Motor neuron (in vitro differentiated cells): ENCODE measurements around the gene ST6GAL2. TPM values are rescaled to one million over a fixed set of nuclear protein-coding genes. Genes with fewer than 3 reads are reported as not detected.
A peak's percentile ranks its signal among the peaks of the same experiment; 100 is the strongest.

Source experiments
- ATAC-seq, 8 experiments: fragments of 200-7000 bp; cut with Tn5 transposase; replicated peaks in 6 of 8; 2 replicates each; pipeline ENCODE4 v1.8.0; 2021; ENCODE audit warnings: mild to moderate bottlenecking in 8 of 8, moderate library complexity in 8 of 8
- H3K27ac ChIP-seq, 2 donors: fragments of 250-450 bp; sonication (Bioruptor Pico); 2 replicates each; pipeline ENCODE4 v1.9.0; 2021; ENCODE audit warnings: antibody characterized with exemption in 2 of 2, mild to moderate bottlenecking in 2 of 2, moderate library complexity in 1 of 2
- H3K4me1 ChIP-seq, 2 donors: fragments of 250-450 bp; sonication (Bioruptor Pico); replicated peaks in 1 of 2; 2 replicates each; pipeline ENCODE4 v1.6.1; 2021; ENCODE audit warnings: antibody characterized with exemption in 2 of 2, mild to moderate bottlenecking in 2 of 2, moderate library complexity in 1 of 2
- H3K4me3 ChIP-seq, 5 donors: fragments of 250-450 bp; sonication (Bioruptor Pico); 2 replicates each; pipeline ENCODE4 v1.9.0; 2021; ENCODE audit warnings: antibody characterized with exemption in 5 of 5, mild to moderate bottlenecking in 5 of 5, moderate library complexity in 4 of 5
- WGBS, 10 experiments: fragments of 450-650 bp; shearing (Covaris generic); methylation state at CpG; one replicate each; pipeline ENCODE4 v1.0.0; 2022; 5-methylcytosine and 5-hydroxymethylcytosine counted together
- in situ Hi-C, 9 experiments: fragments of 400-800 bp; cut with MboI; loops; one replicate each; pipeline ENCODE4 v1.15.0; 2021; ENCODE audit warnings: low sequenced_read_pairs in 9 of 9, low pct_unique_long_range_greater_than_20kb in 2 of 9; ENCODE audit not compliant: unreplicated experiment in 9 of 9
- total RNA-seq, 8 experiments: library from RNA; unstranded; fragments of 300-600 nt; gene quantifications; 2 replicates each; pipeline versions ENCODE4 v1.2.3 to v1.2.4, GENCODE V29; 2022

ST6GAL2 gene
- total RNA-seq, 8 experiments from 2014 or later, result 0.10 to 11.6 (median 8.9) TPM

DNA sequence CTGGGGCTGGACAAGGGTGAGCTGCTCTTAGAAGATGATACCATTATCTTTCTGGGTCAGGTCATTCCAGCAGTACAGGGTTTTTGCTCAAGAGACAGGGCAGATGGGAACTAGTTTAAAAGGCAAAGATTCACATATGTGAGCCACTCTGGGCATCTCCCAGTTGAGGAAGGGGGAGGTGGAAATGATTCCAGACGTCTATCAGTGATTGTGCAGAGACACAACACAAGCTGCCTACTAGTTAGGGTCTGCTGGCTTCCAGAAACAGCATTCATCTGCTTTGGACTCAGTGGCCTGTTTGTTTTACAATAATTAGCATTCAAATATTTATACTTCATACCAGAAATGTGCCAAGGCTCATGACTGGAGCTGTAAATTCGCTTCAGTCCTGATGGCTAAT lies 32.3 kb downstream of the ST6GAL2 start:
- in situ Hi-C loops, result no loop called here
- peaks cover 24 to 28% of the 10 kb centered on the region in 2 donors for H3K4me1 ChIP-seq
- ATAC-seq, result no peak
- no peak overlapping the region for H3K27ac ChIP-seq
- WGBS, 10 experiments, result 29 to 100% (median 75%) methylated on average over 1 to 2 of the region's 2 CpGs; no CpG with 5 or more reads in 4 of the 10 experiments
- H3K4me3 ChIP-seq, result no peak overlapping the region

DNA sequence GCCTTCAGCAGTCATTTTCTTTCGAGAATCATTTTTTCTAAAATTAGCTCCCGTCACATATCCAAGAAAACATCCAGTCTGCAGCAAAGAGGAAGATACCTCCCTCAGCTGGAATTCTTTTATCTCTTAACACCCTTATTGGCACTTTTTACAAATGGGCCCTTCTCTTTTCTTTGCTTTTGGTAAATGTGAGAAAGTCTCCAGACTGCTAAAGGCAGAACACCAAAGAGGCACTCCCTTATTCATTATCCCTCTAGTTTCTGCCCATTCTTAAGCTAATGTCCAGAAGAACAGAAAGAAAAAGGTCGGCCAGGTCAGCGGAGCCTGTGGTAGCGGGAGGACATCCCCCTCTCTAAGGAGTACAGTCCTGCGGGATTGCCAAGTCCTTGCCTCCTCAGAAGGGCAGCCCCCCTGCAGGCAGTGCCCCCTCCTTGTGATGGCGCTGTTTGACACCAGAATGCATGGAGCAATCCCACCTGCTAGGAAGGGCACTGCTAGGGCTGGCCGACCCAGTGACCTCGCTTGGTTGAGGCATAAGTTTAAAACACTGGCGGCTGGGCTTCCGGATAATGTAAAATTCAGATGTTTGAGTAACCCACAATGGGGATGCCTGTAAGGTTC lies 34.0 kb downstream of the ST6GAL2 start:
- H3K4me1 ChIP-seq, result peaks cover 24 to 28% of the 10 kb centered on the region in 2 donors
- in situ Hi-C loops, result no loop called here
- H3K4me3 ChIP-seq, result no peak overlapping the region
- peak in 4 of 8 experiments; percentile 37 to 62 (median 56) for ATAC-seq
- WGBS, 10 experiments, result 7 to 76% (median 27%) methylated on average over 2 to 7 of the region's 11 CpGs; no CpG with 5 or more reads in 1 of the 10 experiments
- no peak overlapping the region for H3K27ac ChIP-seq

DNA sequence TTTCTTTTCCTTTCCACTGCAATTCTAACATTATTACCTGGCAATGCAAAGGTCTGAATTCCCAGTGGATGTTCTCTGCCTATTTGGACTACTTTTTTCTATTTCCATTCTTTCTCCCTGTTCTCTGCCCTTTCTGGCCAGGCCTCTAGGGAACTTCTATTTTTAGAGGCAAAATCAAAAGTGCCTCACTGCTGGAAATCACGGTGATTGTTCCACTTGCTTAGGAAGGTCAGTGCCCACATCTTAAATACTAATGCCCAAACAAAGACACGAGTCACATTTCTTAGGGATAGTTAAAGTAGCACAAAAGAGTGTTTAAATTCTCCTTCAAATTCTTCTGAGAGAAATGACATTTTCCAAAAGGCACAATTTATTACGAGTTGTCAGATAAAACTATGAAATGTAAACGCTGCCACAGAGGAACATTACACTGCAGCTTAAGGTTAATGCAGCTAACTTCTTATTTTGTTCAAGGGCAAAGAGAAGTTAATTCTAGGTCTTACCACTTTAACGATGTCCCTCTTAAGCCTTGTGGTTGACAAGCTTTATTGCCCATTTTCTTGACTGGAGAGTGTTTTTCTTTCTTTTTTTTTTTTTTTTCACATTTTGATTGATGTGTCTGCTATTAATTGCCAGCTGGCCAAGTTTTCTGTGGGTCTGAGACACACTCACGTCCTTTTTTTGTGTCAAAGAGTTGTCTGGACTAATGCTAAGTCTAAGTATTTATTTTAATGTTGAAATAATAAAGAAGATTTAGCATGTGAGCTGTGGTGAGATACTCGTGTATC lies 34.7 kb downstream of the ST6GAL2 start:
- in situ Hi-C loops, result no loop called here
- ATAC-seq, result peak in 2 of 8 experiments; percentile 15 to 39
- no peak overlapping the region for H3K4me3 ChIP-seq

DNA sequence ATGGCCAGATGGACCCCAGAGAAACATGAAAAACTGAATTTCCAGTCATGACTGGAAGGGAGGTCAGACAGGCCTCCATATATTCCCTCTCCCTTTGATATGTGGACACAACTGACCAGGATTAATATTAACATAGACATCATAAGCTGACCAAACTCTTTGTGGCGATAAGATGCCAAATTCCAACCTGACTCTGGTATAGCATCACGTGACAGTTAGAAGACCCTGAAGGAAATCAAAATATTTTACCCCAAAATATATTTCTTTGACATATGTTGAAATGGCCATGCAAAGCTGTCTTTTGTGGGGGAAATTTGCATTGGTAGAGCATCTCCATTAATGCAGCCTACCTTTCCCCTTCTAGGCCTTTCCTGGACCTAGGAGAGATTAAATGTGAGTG lies 36.7 kb downstream of the ST6GAL2 start:
- in situ Hi-C loops, result no loop called here
- ATAC-seq, result no peak
- WGBS, 10 experiments, result 15 to 100% (median 40%) methylated on average over 1 to 2 of the region's 2 CpGs; no CpG with 5 or more reads in 5 of the 10 experiments
- Histone ChIP-seq H3K4me3 (no peak overlapping the region), H3K27ac (no peak overlapping the region), H3K4me1 (peaks cover 19 to 23% of the 10 kb centered on the region in 2 donors)

More for the DNA sequence above, 34.7 kb downstream of the ST6GAL2 start:
- 3 to 54% (median 19%) methylated on average over 3 to 7 of the region's 7 CpGs for WGBS, 10 experiments
- peaks cover 24 to 28% of the 10 kb centered on the region in 2 donors for H3K4me1 ChIP-seq
- no peak overlapping the region for H3K27ac ChIP-seq

DNA sequence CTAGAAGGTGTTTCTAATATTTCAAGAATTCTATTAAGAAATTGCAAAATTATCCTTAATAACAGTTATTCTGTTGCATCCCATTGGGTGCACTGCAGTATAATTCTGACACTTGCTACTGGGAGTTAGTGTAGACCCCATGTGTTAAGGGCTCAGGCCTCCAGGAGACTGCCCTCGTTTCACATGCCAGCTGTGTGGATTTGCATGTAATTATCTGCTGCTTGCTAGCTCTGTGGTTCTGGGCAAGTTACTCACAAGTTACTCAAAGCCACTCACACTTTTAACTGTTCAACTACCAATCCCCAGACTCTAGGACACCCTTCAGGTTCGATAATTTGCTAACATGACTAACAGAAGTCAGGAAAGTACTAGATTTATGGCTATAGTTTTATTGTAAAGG lies 38.6 kb downstream of the ST6GAL2 start:
- in situ Hi-C loops, result no loop called here
- Histone ChIP-seq H3K4me1 (peaks cover 19 to 21% of the 10 kb centered on the region in 2 donors), H3K27ac (no peak overlapping the region), H3K4me3 (no peak overlapping the region)
- no peak for ATAC-seq
- 0 to 78% (median 42%) methylated on average over 1 to 2 of the region's 2 CpGs; no CpG with 5 or more reads in 4 of the 10 experiments for WGBS, 10 experiments

DNA sequence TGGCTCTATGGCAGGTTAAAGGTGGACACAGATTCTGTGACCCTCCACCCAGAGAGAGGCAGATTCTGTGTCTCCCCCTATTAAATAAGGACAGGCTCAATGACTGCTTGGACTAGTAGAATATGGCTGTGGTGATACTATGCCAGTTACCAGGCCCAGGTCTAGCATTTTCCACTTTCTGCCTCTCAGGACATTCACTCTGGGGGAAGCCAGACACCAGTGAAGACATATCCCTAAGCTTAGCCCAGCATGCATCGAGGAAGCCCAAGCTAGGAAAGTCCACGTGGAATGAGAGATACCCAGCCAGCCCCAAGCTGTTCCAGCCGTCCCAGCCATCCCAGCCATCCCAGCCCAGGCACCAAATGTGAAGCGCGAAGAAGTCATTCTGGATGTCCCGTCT lies 40.3 kb downstream of the ST6GAL2 start:
- no peak for ATAC-seq
- in situ Hi-C loops, result no loop called here
- Histone ChIP-seq H3K27ac (no peak overlapping the region), H3K4me3 (no peak overlapping the region), H3K4me1 (peaks cover 12 to 22% of the 10 kb centered on the region in 2 donors)
- 40 to 94% (median 86%) methylated on average over 1 to 4 of the region's 6 CpGs; no CpG with 5 or more reads in 6 of the 10 experiments for WGBS, 10 experiments

DNA sequence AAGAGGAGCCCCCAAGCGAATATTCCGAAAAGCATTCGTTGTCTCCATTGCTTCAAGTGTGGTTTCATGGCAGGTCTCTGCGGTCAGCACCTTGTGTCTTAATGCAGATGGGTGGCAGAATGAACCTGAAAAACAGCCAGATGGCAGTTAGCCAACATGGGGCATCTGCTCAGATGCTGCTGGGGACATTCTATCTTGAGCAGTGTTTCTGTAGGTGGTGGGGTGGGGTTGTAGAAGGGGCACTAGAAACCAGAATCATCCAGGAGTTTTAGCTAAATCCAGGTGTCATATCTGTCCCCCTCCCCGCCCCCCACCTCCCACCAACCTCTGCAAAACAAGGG lies 42.1 kb downstream of the ST6GAL2 start:
- no peak overlapping the region for H3K27ac ChIP-seq
- H3K4me3 ChIP-seq, result no peak overlapping the region
- no peak for ATAC-seq
- in situ Hi-C loops, result no loop called here
- peaks cover 12 to 26% of the 10 kb centered on the region in 2 donors for H3K4me1 ChIP-seq
- WGBS, 10 experiments, result 92 to 100% methylated on average over 2 to 3 of the region's 5 CpGs; no CpG with 5 or more reads in 8 of the 10 experiments

DNA sequence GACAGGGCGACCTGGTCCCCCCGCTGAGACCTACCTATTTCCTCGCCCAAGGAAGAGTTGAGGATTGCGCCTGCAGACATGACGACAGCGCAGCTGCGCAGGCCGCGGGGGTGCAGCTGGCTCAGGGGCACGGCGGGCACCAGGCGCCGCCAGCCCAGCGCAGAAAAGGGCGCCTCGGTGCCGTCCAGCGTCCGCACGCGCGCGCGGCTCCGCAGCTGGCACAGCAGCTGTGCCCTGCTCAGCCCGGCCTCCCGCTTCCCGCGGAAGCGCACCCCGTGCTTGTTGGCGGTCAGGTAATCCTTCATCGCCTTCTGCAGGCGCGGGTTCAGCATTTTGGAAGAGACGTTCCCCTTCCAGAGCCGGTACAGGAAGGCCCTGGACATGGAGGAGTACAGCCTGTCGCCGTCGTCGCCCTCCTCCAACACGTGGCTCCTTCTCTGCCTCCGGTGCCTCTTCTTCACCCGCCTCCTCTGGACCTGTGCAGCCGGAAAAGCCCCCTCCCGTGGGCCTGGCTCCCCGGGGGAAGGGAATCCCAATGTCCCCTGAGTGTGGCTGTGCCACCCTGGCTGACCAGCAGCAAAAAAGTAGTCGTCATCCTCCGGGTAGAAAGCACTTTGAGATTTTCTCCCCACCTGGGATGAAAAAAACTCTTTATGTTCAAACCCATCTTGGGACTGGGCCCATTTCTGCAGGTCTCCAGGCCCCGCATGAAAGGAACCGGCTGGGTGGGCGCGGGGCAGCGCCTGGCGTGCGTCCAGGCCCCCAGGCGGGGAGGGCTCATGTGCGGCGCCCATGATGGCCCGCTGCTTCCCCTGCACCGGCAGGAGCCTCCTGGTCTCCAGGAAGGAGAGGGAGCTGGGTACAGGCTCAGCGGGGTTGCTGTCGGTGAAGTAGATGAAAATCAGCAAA lies 42.7 kb downstream of the ST6GAL2 start:
- in situ Hi-C loops, result no loop called here
- H3K27ac ChIP-seq, result no peak overlapping the region
- H3K4me1 ChIP-seq, result peaks cover 12 to 26% of the 10 kb centered on the region in 2 donors
- H3K4me3 ChIP-seq, result no peak overlapping the region
- ATAC-seq, result no peak
- WGBS, 10 experiments, result 69 to 100% (median 87%) methylated on average over 1 to 12 of the region's 63 CpGs; no CpG with 5 or more reads in 4 of the 10 experiments

DNA sequence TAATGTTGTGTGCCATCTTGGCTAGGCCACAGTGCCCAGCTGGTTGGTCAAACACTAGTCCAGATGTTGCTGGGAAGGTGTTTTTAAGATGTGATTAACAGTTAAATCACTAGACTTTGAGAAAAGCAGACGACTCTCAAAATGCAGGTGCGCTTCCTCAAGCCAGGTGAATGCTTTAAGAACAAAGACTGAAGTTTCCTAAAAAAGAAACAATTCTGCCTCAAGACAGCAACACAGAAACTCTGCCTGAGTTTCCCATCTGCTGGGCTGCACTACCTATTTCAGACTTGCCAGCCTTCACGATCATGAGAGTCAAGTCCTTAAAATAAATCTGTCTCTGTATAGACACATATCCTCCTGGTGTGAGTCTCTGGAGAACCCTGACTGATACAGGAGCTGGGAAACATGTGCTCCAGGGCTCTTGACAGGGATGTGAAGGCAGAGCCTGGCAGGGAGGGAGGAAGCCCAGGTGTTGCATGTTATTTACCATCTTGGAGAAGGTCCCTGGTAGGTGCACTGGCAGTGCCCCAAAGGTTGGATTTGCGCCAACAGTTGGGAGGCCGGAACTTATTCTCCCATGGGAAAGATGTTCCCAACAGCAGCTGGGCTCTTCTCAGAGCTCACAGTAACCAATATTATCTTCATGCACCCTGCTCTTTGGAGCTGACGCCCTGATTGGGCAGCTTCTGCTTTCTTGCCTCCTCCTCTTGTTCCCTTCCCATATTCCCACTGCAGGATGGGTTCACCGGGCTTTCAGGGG lies 43.9 kb downstream of the ST6GAL2 start:
- no peak overlapping the region for H3K4me3 ChIP-seq
- no peak for ATAC-seq
- in situ Hi-C loops, result no loop called here
- peaks cover 12 to 26% of the 10 kb centered on the region in 2 donors for H3K4me1 ChIP-seq
- no peak overlapping the region for H3K27ac ChIP-seq
- WGBS, 10 experiments, result 20 to 94% (median 82%) methylated on average over 2 to 6 of the region's 7 CpGs; no CpG with 5 or more reads in 4 of the 10 experiments

DNA sequence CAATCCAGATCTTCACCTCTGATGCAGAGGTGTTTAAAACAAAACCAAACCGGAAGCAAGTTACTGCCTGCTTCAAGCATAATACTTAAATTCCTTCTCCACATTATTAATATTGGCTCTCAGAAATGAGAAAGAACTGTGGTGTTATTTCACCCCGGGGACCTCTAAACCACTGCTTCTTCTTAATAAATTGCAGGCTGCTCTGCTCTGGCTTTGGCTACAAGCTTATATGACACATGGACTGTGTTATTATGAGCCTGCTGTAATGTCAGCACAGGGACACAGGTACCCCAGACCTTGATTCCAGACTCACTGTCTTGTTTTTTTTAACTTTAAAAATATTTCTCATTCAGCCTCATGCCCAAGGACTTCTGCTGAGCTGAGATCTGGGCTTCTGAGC lies 45.1 kb downstream of the ST6GAL2 start:
- Histone ChIP-seq H3K4me1 (peaks cover 12 to 26% of the 10 kb centered on the region in 2 donors), H3K4me3 (no peak overlapping the region), H3K27ac (no peak overlapping the region)
- WGBS, 10 experiments, result 0 to 89% (median 29%) methylated on average over 1 to 2 of the region's 2 CpGs; no CpG with 5 or more reads in 2 of the 10 experiments
- in situ Hi-C loops, result no loop called here
- peak in 5 of 8 experiments; percentile 56 to 97 (median 94) for ATAC-seq

DNA sequence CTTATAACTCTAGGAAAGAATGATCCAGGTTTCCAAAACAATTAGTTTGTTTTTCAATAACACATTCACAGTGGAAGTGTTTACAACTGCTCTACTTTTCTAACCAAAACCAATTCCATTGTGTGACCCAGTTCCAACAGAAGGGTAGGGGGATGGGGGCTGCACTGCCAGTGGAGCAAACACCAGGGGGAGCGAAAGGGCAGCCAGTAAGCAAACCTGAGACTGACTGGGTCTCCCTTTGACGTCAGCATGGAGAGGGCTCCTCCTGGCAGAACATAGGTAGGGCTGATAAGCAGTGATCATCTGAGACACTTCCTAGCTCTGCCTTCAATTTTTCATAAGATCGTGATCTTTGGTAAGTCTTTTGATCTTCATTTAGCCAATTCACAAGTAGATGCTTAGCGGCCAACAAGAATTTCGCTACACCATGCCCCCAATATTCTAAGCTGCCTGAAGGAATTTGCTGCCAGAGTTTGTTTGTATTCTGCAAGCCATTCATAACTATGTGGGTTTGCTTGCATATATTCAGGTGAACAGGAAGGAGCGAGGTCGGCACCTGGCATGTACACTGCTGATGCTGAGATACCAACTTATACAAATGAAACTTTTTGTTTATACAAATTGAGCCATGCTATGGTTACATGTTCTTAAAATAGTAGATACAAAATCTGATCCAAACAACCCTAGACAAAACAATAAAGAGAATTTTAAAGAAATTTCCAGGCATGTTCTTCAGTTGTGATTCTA lies 45.9 kb downstream of the ST6GAL2 start:
- in situ Hi-C loops, result no loop called here
- peaks cover 12 to 26% of the 10 kb centered on the region in 2 donors for H3K4me1 ChIP-seq
- H3K27ac ChIP-seq, result no peak overlapping the region
- ATAC-seq, result peak in 6 of 8 experiments; percentile 50 to 95 (median 74)
- WGBS, 10 experiments, result 20 to 100% (median 82%) methylated on average over 2 to 6 of the region's 7 CpGs
- no peak overlapping the region for H3K4me3 ChIP-seq

DNA sequence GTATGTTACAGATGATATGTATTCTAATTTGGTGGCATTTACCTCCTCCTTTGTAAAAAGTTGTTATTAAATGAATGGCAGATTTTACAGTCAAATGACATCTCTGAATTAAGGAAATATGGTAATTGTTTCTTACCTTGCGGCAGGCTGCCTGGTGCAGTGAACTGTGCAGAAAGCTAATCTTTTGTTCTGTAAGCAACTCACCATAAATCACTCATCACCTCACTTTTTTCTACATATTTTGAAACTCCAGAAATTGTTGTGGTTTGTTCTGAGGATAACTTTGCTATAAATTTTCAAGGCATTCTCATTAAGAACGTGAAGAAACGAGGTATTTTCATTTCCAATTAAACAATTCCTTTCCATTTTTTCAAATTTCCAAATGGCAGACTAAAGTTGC lies 52.7 kb downstream of the ST6GAL2 start:
- H3K4me1 ChIP-seq, result peaks cover 6 to 7% of the 10 kb centered on the region in 2 donors
- WGBS, 10 experiments, result 3 to 92% (median 63%) methylated on average over 2 to 3 of the region's 3 CpGs
- H3K27ac ChIP-seq, result no peak overlapping the region
- no peak overlapping the region for H3K4me3 ChIP-seq
- in situ Hi-C loops, result no loop called here
- no peak for ATAC-seq
